HG02938 (cell line): ENCODE measurements around the gene JUNB.
A peak's percentile ranks its signal among the peaks of the same experiment; 100 is the strongest.

Experiments used
- ATAC-seq: cut with Tn5 transposase; IDR thresholded peaks from one replicate; pipeline ENCODE4 v1.9.1; 2021; ENCODE audit warnings: mild to moderate bottlenecking, moderate library complexity; ENCODE audit not compliant: unreplicated experiment

Gene JUNB

GRCh38 chr19:12791345-12792050 is at the start of gene JUNB:
TSS of gene JUNB (plus strand) at chr19:12791486. CDS start at chr19:12791772, 286 bp downstream.
- ATAC-seq = peak; percentile 32

- ATAC-seq = no peak
Measured at GRCh38 chr19:12745166-12745897, 46.0 kb upstream of the JUNB start.

- ATAC-seq = no peak
Measured at GRCh38 chr19:12748489-12748888, 42.8 kb upstream of the JUNB start.

- no peak for ATAC-seq
Measured at GRCh38 chr19:12749938-12750521, 41.3 kb upstream of the JUNB start.

GRCh38 chr19:12750851-12751250 is 40.4 kb upstream of the JUNB start:
- no peak for ATAC-seq

- ATAC-seq = no peak
Measured at GRCh38 chr19:12751635-12752034, 39.7 kb upstream of the JUNB start, which contains the start of gene BEST2. TSS of gene BEST2 (plus strand) at chr19:12751791. CDS start at chr19:12752593, 802 bp downstream.

- ATAC-seq = no peak
Measured at GRCh38 chr19:12752056-12752781, 39.1 kb upstream of the JUNB start.

- no peak for ATAC-seq
Measured at GRCh38 chr19:12754465-12755196, 36.7 kb upstream of the JUNB start.

GRCh38 chr19:12756150-12756883 is 35.0 kb upstream of the JUNB start:
- ATAC-seq = no peak

GRCh38 chr19:12757544-12758274 is 33.6 kb upstream of the JUNB start:
- no peak for ATAC-seq

- ATAC-seq = no peak
Measured at GRCh38 chr19:12759686-12760085, 31.6 kb upstream of the JUNB start.

GRCh38 chr19:12763100-12763499 is 28.2 kb upstream of the JUNB start:
- ATAC-seq = no peak

- ATAC-seq = no peak
Measured at GRCh38 chr19:12764698-12765097, 26.6 kb upstream of the JUNB start.

GRCh38 chr19:12766051-12766521 is 25.2 kb upstream of the JUNB start:
- ATAC-seq = no peak

GRCh38 chr19:12767150-12767549 is 24.1 kb upstream of the JUNB start:
- no peak for ATAC-seq

GRCh38 chr19:12767666-12768065 is 23.6 kb upstream of the JUNB start:
- ATAC-seq = no peak

- no peak for ATAC-seq
Measured at GRCh38 chr19:12769689-12770088, 21.6 kb upstream of the JUNB start.

GRCh38 chr19:12770922-12771321 is 20.4 kb upstream of the JUNB start:
- ATAC-seq = no peak

- ATAC-seq = no peak
Measured at GRCh38 chr19:12772323-12772722, 19.0 kb upstream of the JUNB start.
